ENCODE results near the gene MYO10.
A peak's percentile ranks its signal among the peaks of the same experiment; 100 is the strongest.
"Not testable (repeated sequence)": the region's sequence is repeated elsewhere in the genome, so short reads cannot be mapped to it uniquely, and the experiment has no call there.

MYO10 gene

GRCh38 chr5:16737620-16738364 is 198.3 kb downstream of the MYO10 start:
- DNase-seq: no peak

DNA sequence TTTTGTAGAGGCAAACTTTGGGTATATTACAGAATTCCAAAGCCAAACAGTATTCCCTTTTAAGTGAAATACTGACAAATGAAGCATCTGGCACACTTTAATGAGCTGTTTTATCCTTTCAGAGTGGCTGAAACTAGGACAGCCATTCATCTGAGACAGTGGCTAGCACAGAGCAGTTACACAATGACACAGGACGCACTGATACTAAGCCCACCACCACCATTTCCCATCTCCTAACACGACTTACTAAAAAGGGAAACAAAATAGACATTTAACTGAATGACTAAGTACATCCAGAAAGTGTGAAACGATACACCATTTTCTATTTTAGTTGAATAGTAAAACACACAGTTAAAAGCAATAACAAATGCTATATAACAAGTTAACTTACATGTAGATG is 198.9 kb downstream of the MYO10 start:
- DNase-seq: no peak

GRCh38 chr5:16736158-16736995 is 199.7 kb downstream of the MYO10 start:
- peak; percentile 66 for DNase-seq

GRCh38 chr5:16735101-16736060 is 200.7 kb downstream of the MYO10 start:
- DNase-seq: no peak

- no peak for DNase-seq
Measured at GRCh38 chr5:16733331-16734006, 202.6 kb downstream of the MYO10 start.

GRCh38 chr5:16732356-16732755 is 203.7 kb downstream of the MYO10 start:
- DNase-seq: no peak

GRCh38 chr5:16727755-16728325 is 208.2 kb downstream of the MYO10 start:
- no peak for DNase-seq

DNA sequence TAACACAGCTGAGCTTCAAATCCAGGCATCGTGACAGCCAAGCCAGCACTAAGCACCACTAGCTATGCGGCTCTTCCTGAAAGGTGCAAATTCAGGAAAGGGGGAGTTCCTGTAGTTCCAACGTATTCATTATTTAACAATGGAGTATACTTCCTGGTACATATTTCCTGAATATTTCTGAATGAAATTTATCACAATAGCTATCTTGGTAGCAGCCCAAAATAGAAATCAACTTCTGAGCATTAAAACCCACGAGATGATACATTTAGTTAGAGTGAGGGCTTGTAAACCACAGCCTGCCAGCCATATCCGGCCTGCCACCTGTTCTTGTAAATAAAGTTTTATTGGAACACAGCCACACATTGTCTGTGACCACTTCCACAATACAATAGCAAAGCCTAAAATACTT is 209.5 kb downstream of the MYO10 start:
- peak; percentile 32 for DNase-seq

- DNase-seq: no peak
Measured at GRCh38 chr5:16725575-16725974, 210.5 kb downstream of the MYO10 start.

- DNase-seq: no peak
Measured at GRCh38 chr5:16723821-16724220, 212.3 kb downstream of the MYO10 start.

- DNase-seq: no peak
Measured at GRCh38 chr5:16722097-16722495, 214.0 kb downstream of the MYO10 start.

DNA sequence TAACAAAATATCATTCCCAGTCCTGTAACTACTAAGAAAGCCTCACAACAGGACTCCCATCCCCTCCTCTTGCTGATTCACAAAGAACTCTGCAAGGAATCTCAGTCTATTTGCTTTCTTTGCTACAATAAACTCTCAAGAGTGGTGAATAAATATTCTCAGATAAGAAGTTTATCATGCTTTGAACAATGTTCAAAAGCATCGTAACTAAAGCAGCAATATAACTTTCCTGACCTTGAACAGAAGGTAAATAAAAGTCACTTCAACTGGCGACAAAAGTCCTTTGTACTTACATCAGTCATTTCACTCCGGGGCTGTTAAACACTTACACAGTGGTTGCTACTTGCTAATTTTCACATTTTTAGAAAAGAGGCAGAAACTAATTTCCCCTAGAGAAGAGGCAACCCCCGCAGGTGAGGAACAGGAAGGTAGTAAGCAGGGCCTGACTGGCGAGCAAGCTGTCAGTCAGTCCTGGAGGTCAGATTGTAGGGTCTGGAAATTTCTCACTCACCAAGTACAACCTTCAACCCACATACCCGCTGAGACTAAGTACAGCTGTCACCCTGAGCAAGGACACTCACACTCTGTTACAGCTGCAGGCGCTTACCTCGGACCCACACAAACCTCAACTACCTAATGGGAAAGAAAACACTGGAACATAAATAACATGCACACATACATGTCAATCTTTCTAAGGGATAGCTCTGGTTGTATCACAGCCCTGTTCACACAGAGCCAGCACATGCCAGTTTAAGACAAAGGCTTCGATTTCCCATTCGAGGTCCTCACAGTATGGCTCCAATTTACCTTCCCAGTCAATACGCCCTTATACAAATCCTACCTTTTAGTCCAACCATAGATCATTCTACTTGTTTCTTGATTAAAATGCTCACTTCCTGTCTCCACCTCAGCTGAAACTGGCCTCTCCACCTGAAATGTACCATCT is 214.7 kb downstream of the MYO10 start:
- DNase-seq: no peak

DNA sequence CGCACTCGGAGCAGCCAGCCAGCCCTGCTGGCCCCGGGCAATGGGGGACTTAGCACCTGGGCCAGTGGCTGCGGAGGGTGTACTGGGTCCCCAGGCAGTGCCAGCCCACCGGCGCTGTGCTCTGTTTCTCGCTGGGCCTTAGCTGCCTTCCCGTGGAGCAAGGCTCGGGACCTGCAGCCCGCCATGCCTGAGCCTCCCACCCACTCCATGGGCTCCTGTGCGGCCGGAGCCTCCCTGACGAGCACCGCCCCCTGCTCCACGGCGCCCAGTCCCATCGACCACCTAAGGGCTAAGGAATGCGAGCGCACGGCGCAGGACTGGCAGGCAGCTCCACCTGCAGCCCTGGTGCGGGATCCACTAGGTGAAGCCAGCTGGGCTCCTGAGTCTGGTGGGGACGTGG is 218.1 kb downstream of the MYO10 start:
- not testable (repeated sequence) for DNase-seq

DNA sequence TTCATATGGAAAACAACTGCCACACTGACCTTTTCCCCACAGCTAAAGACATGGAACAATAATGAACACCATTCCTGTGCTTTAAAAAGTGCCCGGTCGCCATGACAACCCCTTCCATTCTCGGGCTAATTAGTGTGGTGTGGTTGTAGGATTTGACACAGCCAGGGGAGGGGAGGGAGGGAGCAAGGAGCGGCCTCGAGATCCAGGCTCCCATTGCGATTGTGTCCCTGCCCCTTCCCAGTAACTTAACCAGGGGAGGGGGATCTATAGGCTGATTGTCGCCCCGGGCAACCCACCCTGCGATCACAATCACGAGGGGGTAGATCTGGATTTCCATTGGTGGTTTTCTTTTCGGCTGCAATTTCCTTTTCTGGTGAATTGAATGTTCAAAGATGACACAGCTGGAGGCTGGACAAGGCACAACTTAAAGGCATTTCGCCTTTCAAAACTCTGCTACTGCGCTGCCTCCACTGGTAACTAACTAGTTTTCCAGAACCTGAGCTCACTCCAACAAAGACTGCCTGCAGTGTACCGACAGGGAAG is 222.6 kb downstream of the MYO10 start:
- no peak for DNase-seq

GRCh38 chr5:16712620-16713019 is 223.5 kb downstream of the MYO10 start:
- no peak for DNase-seq

DNA sequence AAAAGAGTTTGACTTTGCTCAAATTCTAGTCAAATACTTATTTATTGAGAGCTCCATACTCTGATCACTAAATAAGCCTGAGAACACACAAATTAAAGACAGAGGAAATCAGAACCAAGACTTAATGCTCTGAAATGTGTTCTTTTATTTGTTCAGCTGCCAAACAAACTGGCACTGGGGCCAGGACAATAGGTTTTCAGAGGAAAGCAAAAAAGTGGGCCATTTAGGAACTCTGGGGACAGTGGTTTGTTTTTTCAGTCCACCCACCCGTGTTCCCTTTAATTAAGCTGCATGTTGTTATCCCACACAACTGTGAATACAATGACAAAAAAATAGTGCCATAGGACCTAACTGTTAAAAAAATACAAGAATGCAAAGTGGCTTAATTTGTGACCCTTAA is 223.9 kb downstream of the MYO10 start:
- no peak for DNase-seq

DNA sequence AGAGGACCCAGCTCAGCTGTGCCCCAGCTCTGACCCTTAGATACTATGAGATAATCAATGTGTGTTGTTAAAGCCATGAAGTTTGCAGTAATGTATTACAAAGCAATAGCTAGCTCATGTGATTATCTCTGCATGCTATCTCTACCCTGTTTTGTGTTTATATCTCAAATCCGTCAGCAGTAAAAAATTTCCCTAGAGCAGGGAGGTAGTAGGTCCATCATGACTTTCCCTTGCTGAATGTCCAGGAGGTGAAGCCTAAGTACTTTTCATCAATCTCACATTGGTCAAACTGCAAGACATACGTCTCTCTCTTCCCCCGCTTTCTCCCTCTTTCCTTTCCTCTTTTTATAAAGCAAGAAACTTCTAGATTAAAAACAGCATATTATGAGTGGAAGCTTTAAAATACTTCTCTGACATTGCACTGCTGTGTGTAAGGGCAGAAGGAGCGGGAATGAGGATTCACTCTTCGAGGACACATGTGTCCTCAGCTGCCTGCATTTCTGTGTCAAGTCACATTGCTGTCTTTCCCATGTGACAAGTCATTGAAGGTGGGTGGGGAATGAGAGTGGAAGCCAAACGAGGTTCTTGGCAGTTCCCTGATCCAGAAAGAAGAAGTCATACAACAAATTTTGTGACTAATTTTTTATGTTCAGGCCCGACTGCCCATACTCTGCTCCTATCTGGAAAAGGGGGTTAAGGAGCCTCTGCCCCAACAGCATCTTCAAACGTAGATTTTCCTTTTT is 226.2 kb downstream of the MYO10 start:
- no peak for DNase-seq

DNA sequence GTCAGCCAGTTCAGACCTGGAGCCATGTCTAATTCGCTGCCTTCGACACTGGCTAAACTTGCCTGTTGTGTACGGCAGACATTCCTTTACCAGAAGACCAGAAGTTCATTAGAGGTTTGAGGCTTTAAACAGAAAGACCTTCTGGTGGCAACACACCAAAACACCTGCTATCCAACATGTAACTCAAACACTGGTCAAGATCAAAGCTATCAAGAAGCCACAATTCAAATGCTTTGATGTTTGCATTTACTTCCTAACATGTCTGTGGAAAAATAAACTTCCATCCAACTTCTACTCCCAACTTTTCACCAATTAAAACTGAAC is 228.3 kb downstream of the MYO10 start:
- DNase-seq: no peak

GRCh38 chr5:16707168-16707868 is 228.8 kb downstream of the MYO10 start:
- no peak for DNase-seq

Measured in OCI-M1 (cell line).